Colonic mucosa (tissue), 4 donors: ENCODE measurements around the gene GSDME. TPM values are rescaled to one million over a fixed set of nuclear protein-coding genes. Genes with fewer than 3 reads are reported as not detected.

Experiments used
- DNase-seq: peaks from one replicate; pipeline ENCODE4 v3.0.0-alpha.2; 2020
- H3K27ac ChIP-seq: fragments of 200-600 bp; one replicate; pipeline ENCODE4 v1.8.0; 2021
- H3K27me3 ChIP-seq: fragments of 200-600 bp; one replicate; pipeline ENCODE4 v1.8.0; 2021
- H3K36me3 ChIP-seq: fragments of 200-600 bp; one replicate; pipeline ENCODE4 v1.8.0; 2021
- H3K4me1 ChIP-seq: fragments of 200-600 bp; one replicate; pipeline ENCODE4 v1.8.0; 2021; ENCODE audit warnings: mild to moderate bottlenecking
- H3K4me3 ChIP-seq: fragments of 200-600 bp; one replicate; pipeline ENCODE4 v1.8.0; 2021
- H3K9ac ChIP-seq, 2 donors: one replicate each; pipeline ENCODE4 v1.7.0; 2013; ENCODE audit warnings: control low read depth in 2 of 2, low read depth in 2 of 2, low read length in 2 of 2
- H3K9me3 ChIP-seq: fragments of 200-600 bp; one replicate; pipeline ENCODE4 v1.8.0; 2021
- CTCF ChIP-seq: fragments of 200-600 bp; IDR thresholded peaks from one replicate; pipeline ENCODE4 v1.8.0; 2022; ENCODE audit warnings: antibody characterized with exemption, mild to moderate bottlenecking
- intact Hi-C: fragments of 100-400 bp; cut with DNase I; formaldehyde crosslinking; loops from one replicate; pipeline ENCODE4 v1.14.1; 2022
- total RNA-seq, 2 donors: library from RNA; stranded (reverse); fragmentation: NEBNext Ultra II Directional in 1 of 2; extraction: Animal tissue kit (Norgen Biotek cat#: 25700) in 1 of 2; gene quantifications; one replicate each; pipeline ENCODE4 v1.2.1, GENCODE V29; 2021
- donor health status: healthy.
- donor health status: DM: no; HTN: no; CAD: no.
- donor health status: DM: no; HTN: no; CAD: no.

The GSDME gene
- total RNA-seq, 2 donors from 2014 or later: 0.62 to 1.0 TPM

- no peak for TF ChIP-seq CTCF
- intact Hi-C loops: no loop called here
- H3K4me3 ChIP-seq: no peak overlapping the region
- H3K27me3 ChIP-seq: no peaks in the 10 kb centered on the region
- no peaks in the 10 kb centered on the region for H3K9me3 ChIP-seq
- no peaks in the 10 kb centered on the region for H3K4me1 ChIP-seq
- no peak overlapping the region for H3K27ac ChIP-seq
- DNase-seq: no peak
- H3K36me3 ChIP-seq: no peaks in the 10 kb centered on the region
- H3K9ac ChIP-seq: no peak overlapping the region
These were observed 26.4 kb upstream of the GSDME start for GRCh38 chr7:24783698-24784097.

GRCh38 chr7:24781106-24781505 lies 23.8 kb upstream of the GSDME start:
- Histone ChIP-seq H3K9ac (no peak overlapping the region), H3K9me3 (no peaks in the 10 kb centered on the region), H3K36me3 (no peaks in the 10 kb centered on the region), H3K4me1 (no peaks in the 10 kb centered on the region), H3K4me3 (no peak overlapping the region), H3K27ac (no peak overlapping the region), H3K27me3 (no peaks in the 10 kb centered on the region)
- TF ChIP-seq CTCF: no peak
- DNase-seq: no peak
- intact Hi-C loops: no loop called here

GRCh38 chr7:24779283-24779655 lies 22.0 kb upstream of the GSDME start:
- TF ChIP-seq CTCF: no peak
- H3K27me3 ChIP-seq: no peaks in the 10 kb centered on the region
- H3K9me3 ChIP-seq: no peaks in the 10 kb centered on the region
- H3K4me3 ChIP-seq: no peak overlapping the region
- intact Hi-C loops: no loop called here
- no peak overlapping the region for H3K27ac ChIP-seq
- H3K4me1 ChIP-seq: no peaks in the 10 kb centered on the region
- no peak for DNase-seq
- no peak overlapping the region for H3K9ac ChIP-seq
- H3K36me3 ChIP-seq: no peaks in the 10 kb centered on the region

GRCh38 chr7:24778543-24779282 lies 21.4 kb upstream of the GSDME start:
- no peaks in the 10 kb centered on the region for H3K27me3 ChIP-seq
- H3K27ac ChIP-seq: no peak overlapping the region
- H3K9me3 ChIP-seq: no peaks in the 10 kb centered on the region
- intact Hi-C loops: no loop called here
- TF ChIP-seq CTCF: no peak
- H3K9ac ChIP-seq: no peak overlapping the region
- H3K36me3 ChIP-seq: no peaks in the 10 kb centered on the region
- H3K4me3 ChIP-seq: no peak overlapping the region
- no peak for DNase-seq
- H3K4me1 ChIP-seq: no peaks in the 10 kb centered on the region

GRCh38 chr7:24777806-24778205 lies 20.5 kb upstream of the GSDME start:
- Histone ChIP-seq H3K9ac (no peak overlapping the region), H3K4me3 (no peak overlapping the region), H3K4me1 (no peaks in the 10 kb centered on the region), H3K27me3 (no peaks in the 10 kb centered on the region), H3K36me3 (no peaks in the 10 kb centered on the region), H3K27ac (no peak overlapping the region), H3K9me3 (no peaks in the 10 kb centered on the region)
- TF ChIP-seq CTCF: no peak
- no peak for DNase-seq
- intact Hi-C loops: no loop called here
